Measurements from ENCODE around the gene LUZP4.

LUZP4 gene

GRCh38 chrX:115289465-115289864, at the start of gene LUZP4:
LUZP4 (plus strand) TSS chrX:115289715; CDS start chrX:115289760, 45 bp downstream.
- no peak within 1 kb of the TSS for H3K4me3 ChIP-seq (ENCODE audit: low read length)
- TF ChIP-seq ZNF274 (IDR thresholded peaks at IDR 0.05; ENCODE audit: low read depth, low read length), result no peak

DNA sequence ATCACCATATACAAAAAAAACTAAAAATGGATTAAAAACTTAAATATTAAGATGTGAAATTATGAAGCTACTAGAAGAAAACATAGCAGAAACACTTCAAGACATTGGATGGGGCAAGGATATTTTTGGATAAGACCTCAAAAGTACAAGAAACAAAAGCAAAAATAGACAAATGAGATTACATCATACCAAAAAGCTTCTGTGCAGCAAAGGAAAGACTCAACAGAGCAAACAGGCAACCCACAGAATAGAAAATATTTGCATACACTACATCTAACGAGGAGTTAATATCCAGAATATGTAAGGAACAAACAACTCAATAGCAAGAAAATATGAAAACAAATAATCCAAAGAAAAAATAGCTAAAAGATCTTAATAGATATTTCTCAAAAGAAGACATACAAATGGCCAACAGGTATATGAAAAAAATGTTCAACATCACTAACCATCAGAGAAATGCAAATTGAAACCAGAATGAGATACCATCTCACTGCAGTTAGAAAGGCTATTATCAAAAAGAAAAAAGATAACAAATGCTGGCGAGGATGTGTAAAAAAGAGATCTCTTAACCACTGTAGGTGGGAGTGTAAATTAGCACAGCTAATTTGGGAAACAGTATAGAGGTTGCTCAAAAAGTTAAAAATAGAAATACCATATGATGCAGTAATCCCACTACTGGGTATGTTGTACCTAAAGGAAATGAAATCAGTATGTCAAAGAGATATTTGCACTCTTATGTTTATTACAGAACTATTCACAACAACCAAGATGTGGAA, 37.9 kb upstream of the LUZP4 start:
- H3K4me3 ChIP-seq (ENCODE audit: low read length), result no peak overlapping the region
- no peak for TF ChIP-seq ZNF274 (IDR thresholded peaks at IDR 0.05; ENCODE audit: low read depth, low read length)

DNA sequence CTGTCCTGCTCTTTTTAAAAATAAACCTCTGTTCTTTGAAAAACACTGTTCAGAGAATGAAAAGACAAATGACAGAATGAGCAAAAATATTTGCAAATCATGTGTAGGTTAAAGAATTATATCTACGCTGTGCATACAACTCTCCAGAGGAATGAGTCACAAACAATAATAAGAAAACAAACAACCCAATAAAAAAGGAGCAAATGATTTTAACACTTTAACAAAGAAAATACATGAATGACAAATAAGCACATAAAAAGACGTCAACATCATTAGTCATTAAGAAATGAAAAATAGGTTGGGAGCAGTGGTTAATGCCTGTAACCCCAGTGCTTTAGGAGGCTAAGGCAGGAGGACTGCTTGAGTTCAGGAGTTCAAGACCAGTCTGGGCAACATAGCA, 34.5 kb upstream of the LUZP4 start:
- TF ChIP-seq ZNF274 (IDR thresholded peaks at IDR 0.05; ENCODE audit: low read depth, low read length), result no peak
- no peak overlapping the region for H3K4me3 ChIP-seq (ENCODE audit: low read length)

- TF ChIP-seq ZNF274 (IDR thresholded peaks at IDR 0.05; ENCODE audit: low read depth, low read length), result no peak
- no peak overlapping the region for H3K4me3 ChIP-seq (ENCODE audit: low read length)
Measured at GRCh38 chrX:115257711-115258110, 31.8 kb upstream of the LUZP4 start.

DNA sequence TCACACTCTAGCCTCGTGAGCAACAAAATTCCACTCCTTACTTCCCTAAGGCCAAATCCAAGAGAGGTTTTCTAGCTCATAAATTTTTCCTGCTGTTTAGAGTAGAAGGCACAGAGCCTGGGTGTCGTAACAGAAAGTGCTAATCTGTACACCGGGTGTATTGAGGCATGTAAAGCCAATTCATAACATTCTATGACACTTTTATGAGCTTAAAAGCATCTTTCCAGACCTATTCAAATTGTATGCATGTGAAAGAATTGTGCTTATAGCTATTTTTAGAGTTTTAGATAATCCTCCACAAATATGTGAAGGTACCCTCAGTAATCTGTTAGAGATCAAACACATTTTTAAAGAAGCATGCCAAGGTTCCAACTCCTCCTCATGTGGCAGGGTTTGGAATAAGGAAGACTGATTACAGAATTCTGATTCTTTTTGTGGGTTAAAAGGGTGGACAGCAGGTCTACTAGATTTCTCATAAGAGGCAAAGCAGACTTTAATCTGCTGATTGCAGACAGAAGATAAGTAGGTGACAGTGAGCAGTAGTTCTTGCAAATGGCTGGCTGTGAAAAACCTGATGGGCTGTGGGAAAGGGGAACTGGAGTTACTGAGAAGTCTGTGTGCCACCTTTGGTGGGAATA, 30.2 kb upstream of the LUZP4 start:
- H3K4me3 ChIP-seq (ENCODE audit: low read length), result no peak overlapping the region
- TF ChIP-seq ZNF274 (IDR thresholded peaks at IDR 0.05; ENCODE audit: low read depth, low read length), result no peak

GRCh38 chrX:115260330-115260729, 29.2 kb upstream of the LUZP4 start:
- no peak for TF ChIP-seq ZNF274 (IDR thresholded peaks at IDR 0.05; ENCODE audit: low read depth, low read length)
- H3K4me3 ChIP-seq (ENCODE audit: low read length), result no peak overlapping the region

DNA sequence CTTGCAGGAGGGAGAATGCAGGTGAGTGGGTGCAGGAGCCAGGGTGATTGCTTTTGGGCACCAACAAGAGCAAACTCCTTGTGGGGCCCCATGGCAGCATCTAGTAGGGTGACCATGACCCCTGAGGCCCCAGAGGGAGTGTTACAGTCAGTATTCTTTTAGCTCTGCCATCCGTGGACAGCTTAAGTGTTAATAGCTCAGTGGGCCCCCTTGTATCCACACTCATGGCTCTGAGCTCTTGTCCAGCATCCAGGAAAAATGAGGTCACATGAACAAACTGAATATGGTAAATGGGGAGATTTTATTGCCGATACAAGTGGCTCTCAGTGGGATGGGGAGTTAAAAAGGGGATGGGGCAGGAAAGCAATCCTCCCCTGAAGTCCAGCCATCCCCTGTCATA, 28.4 kb upstream of the LUZP4 start:
- TF ChIP-seq ZNF274 (IDR thresholded peaks at IDR 0.05; ENCODE audit: low read depth, low read length), result no peak
- no peak overlapping the region for H3K4me3 ChIP-seq (ENCODE audit: low read length)

GRCh38 chrX:115264009-115264408, 25.5 kb upstream of the LUZP4 start:
- no peak overlapping the region for H3K4me3 ChIP-seq (ENCODE audit: low read length)
- no peak for TF ChIP-seq ZNF274 (IDR thresholded peaks at IDR 0.05; ENCODE audit: low read depth, low read length)

GRCh38 chrX:115266300-115266699, 23.2 kb upstream of the LUZP4 start:
- H3K4me3 ChIP-seq (ENCODE audit: low read length), result no peak overlapping the region
- no peak for TF ChIP-seq ZNF274 (IDR thresholded peaks at IDR 0.05; ENCODE audit: low read depth, low read length)

DNA sequence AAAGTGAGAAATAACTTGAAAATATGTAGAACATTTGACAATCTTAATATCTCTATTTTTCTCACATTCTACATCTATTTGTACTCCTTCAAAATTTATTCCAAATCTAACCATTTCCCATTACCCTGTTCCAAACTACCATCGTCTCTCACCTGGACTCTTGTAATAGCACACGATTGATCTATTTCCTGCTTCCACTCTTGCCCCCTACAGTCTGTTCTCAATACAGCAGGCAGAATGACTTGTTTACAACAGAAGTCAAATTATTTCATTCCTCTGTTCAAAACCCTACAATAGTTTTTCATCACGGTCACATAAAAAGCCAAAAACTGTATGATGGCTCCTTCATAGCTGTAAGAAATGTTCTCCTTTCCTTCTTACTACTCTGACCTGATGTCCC, 21.1 kb upstream of the LUZP4 start:
- H3K4me3 ChIP-seq (ENCODE audit: low read length), result no peak overlapping the region
- no peak for TF ChIP-seq ZNF274 (IDR thresholded peaks at IDR 0.05; ENCODE audit: low read depth, low read length)

DNA sequence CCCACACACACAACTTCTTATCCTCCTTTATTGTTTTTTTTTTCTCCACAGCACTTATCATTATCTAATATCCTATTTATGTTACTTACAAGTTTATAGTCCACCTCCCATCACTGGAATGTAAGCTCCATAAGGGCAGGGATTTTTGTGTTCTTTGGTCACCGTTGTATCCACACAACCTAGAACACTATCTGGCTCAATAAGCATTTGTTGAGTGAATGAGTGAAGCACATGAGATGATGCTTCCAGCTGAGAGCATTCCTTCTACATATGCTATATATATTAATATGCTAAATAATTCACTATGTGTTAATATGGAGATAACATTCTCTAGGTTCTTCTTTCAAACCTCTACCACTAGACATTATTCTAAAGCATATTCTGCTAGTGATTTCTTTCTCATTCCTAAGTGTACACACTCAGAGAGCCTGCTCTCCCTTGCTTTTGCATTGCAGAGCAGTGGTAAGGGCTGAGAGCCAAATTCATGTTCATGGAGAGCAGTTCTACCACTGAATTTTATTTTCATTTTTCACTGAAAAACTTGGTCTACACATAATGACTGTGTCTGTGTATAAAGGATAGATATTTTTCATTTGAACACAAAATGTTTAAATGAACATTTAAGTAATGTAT, 20.3 kb upstream of the LUZP4 start:
- no peak for TF ChIP-seq ZNF274 (IDR thresholded peaks at IDR 0.05; ENCODE audit: low read depth, low read length)
- H3K4me3 ChIP-seq (ENCODE audit: low read length), result no peak overlapping the region

DNA sequence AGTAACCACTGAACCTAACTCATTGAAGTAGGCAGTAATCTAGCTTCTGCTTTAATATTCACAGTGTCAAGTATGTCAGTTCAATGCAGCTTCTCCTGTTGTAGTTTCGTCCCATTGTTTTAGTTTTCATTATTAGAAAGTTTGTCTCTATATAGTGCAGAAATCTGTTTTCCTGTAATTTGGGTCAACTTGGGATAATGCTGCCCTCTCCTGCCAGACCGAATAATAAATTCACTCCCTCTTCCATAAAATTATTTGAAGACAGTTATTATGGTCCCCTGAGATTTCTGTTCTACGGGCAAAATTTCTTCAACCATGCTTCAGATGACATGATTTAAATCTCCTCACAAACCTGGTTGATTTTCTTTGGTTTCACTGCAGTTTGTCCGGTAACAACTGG, 4.6 kb upstream of the LUZP4 start:
- no peak for TF ChIP-seq ZNF274 (IDR thresholded peaks at IDR 0.05; ENCODE audit: low read depth, low read length)
- no peak overlapping the region for H3K4me3 ChIP-seq (ENCODE audit: low read length)

DNA sequence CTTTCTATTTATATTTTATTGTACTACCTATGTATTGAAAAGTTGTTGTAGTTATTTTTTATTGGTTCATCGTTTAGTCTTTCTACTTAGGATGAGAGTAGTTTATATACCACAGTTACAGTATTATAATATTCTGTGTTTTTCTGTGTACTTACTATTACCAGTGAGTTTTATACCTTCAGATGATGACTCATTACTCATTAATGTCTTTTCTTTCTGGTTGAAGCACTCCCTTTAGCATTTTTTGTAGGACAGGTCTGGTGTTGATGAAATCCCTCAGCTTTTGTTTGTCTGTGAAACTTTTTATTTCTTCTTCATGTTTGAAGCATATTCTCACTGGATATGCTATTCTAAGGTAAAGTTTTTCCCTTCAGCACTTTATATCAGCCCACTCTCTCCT, 7.7 kb downstream of the LUZP4 start:
- TF ChIP-seq ZNF274 (IDR thresholded peaks at IDR 0.05; ENCODE audit: low read depth, low read length), result no peak

DNA sequence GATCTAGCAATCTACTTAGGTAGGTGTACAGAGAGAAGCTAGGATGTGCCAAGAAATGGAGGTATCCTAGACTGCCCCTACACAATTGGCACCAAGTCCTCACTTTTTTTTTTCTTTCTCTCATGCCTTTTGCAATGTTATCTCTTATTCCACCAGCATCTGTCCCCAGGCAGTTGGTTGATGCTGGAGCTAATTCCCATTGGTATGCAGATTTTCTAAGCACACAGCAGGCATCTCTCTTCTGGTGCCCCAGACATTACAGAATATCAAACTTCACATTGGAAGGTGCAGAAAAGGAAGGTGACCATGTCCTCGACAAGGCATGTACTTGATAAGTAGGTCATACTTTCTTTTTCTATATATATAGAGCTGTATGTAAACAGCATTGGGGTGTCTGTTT, 21.6 kb downstream of the LUZP4 start:
- no peak overlapping the region for H3K4me3 ChIP-seq (ENCODE audit: low read length)
- no peak for TF ChIP-seq ZNF274 (IDR thresholded peaks at IDR 0.05; ENCODE audit: low read depth, low read length)

More for the DNA sequence above, 7.7 kb downstream of the LUZP4 start:
- no peak overlapping the region for H3K4me3 ChIP-seq (ENCODE audit: low read length)

- H3K4me3 ChIP-seq (ENCODE audit: low read length), result no peak overlapping the region
- TF ChIP-seq ZNF274 (IDR thresholded peaks at IDR 0.05; ENCODE audit: low read depth, low read length), result no peak
Measured at GRCh38 chrX:115311601-115312001, 22.1 kb downstream of the LUZP4 start.
